GM12878 (cell line): Measurements from ENCODE around the gene PHOX2A. TPM values are rescaled to one million over a fixed set of nuclear protein-coding genes. Genes with fewer than 3 reads are reported as not detected.

ENCODE experiments used
- ATAC-seq: fragments of 200-7000 bp; cut with Tn5 transposase; 3 replicates; pipeline ENCODE4 v1.9.1; 2020; ENCODE audit warnings: mild to moderate bottlenecking, moderate library complexity
- BruUV-seq: library from RNA; stranded (reverse); fragments of 400-500 nt; replicated peaks from 2 replicates; lab custom pipeline; 2021; lab: Mats Ljungman, UMichigan
- CTCF ChIA-PET: fragments of 300-600 bp; sonication (Branson Sonifier 250); formaldehyde crosslinking; extraction: SDS; loops from one replicate; lab custom pipeline; 2021; ENCODE audit warnings: inconsistent platforms; lab: Yijun Ruan, JAX
- POLR2A ChIA-PET: fragments of 350-600 bp; formaldehyde crosslinking; extraction: SDS; loops from one replicate; lab custom pipeline; 2021; ENCODE audit warnings: inconsistent platforms; lab: Charles Lee
- RAD21 ChIA-PET: fragments of 300-600 bp; sonication (Branson Sonifier 250); formaldehyde crosslinking; loops from one replicate; lab custom pipeline; 2023; ENCODE audit warnings: antibody characterized with exemption; ENCODE audit not compliant: unreplicated experiment; lab: Charles Lee
- SMC1A ChIA-PET: fragments of 300-600 bp; sonication (Branson Sonifier 250); formaldehyde crosslinking; loops from one replicate; lab custom pipeline; 2023; ENCODE audit not compliant: unreplicated experiment, uncharacterized antibody; lab: Charles Lee
- DNase-seq: peaks from one replicate; pipeline ENCODE4 v3.0.0-alpha.2; 2011; ENCODE audit warnings: low read depth, low spot score
- FAIRE-seq: peaks from 3 replicates; lab custom pipeline; 2011; peaks lifted over from hg19 to GRCh38; lab: Jason Lieb, UNC
- H2AFZ ChIP-seq: 2 replicates; pipeline ENCODE4 v1.6.0; 2011; ENCODE audit warnings: low read depth, low read length, control low read depth; ENCODE audit not compliant: control insufficient read depth
- H3K27ac ChIP-seq: 2 replicates; pipeline ENCODE4 v1.5.1; 2011; ENCODE audit warnings: control low read depth; ENCODE audit not compliant: control insufficient read depth, insufficient read depth
- H3K27me3 ChIP-seq, 2 experiments: replicated peaks in 1 of 2; 2 replicates each; pipeline versions ENCODE4 v1.6.0 to v1.6.1; 2011; ENCODE audit warnings: low read length in 1 of 2; ENCODE audit not compliant: control insufficient read depth in 2 of 2, insufficient read depth in 2 of 2
- H3K36me3 ChIP-seq, 2 experiments: 2 replicates each; pipeline ENCODE4 v1.5.1; 2011; ENCODE audit warnings: low read length in 1 of 2; ENCODE audit not compliant: control insufficient read depth in 2 of 2, insufficient read depth in 2 of 2
- H3K4me1 ChIP-seq: 2 replicates; pipeline ENCODE4 v1.6.1; 2011; ENCODE audit warnings: mild to moderate bottlenecking, low read length, moderate library complexity, mixed read lengths; ENCODE audit not compliant: control insufficient read depth, insufficient read depth
- H3K4me2 ChIP-seq: 2 replicates; pipeline ENCODE4 v1.6.0; 2011; ENCODE audit warnings: control low read depth; ENCODE audit not compliant: control insufficient read depth, insufficient read depth
- H3K4me3 ChIP-seq: fragments of 200-600 bp; sonication (generic); 2 replicates; pipeline ENCODE4 v1.5.1; 2016
- H3K79me2 ChIP-seq: 2 replicates; pipeline ENCODE4 v1.6.0; 2011; ENCODE audit warnings: low read length; ENCODE audit not compliant: control insufficient read depth, insufficient read depth
- H3K9ac ChIP-seq: 2 replicates; pipeline ENCODE4 v1.8.0; 2011; ENCODE audit warnings: low read length, control low read depth, mixed read lengths; ENCODE audit not compliant: control insufficient read depth, insufficient read depth
- H3K9me3 ChIP-seq: replicated peaks from 3 replicates; pipeline ENCODE4 v1.5.1; 2011; ENCODE audit warnings: mild to moderate bottlenecking, low read length; ENCODE audit not compliant: control insufficient read depth, insufficient read depth
- H4K20me1 ChIP-seq: 2 replicates; pipeline ENCODE4 v1.6.0; 2011; ENCODE audit not compliant: control insufficient read depth, insufficient read depth
- DPF2 ChIP-seq: fragments of 450-650 bp; IDR thresholded peaks from 2 replicates; pipeline ENCODE4 v1.6.1; 2017; ENCODE audit warnings: mild to moderate bottlenecking
- KLF5 ChIP-seq: fragments of 450-650 bp; IDR thresholded peaks from 2 replicates; pipeline ENCODE4 v1.6.1; 2014; ENCODE audit warnings: mild to moderate bottlenecking; ENCODE audit not compliant: partially characterized antibody
- PRDM15 ChIP-seq: fragments of 450-650 bp; formaldehyde crosslinking; IDR thresholded peaks from 2 replicates; pipeline ENCODE4 v1.4.0; 2020; ENCODE audit warnings: mild to moderate bottlenecking, moderate library complexity
- RAD21 ChIP-seq: IDR thresholded peaks from 2 replicates; pipeline ENCODE4 v1.6.1; 2011; ENCODE audit warnings: mild to moderate bottlenecking, low read depth, low read length, moderate library complexity; ENCODE audit not compliant: insufficient read depth
- RUNX3 ChIP-seq: IDR thresholded peaks from 2 replicates; pipeline ENCODE4 v1.6.1; 2012; ENCODE audit warnings: low read length, inconsistent platforms
- SPI1 ChIP-seq: IDR thresholded peaks from 2 replicates; pipeline ENCODE4 v1.6.1; 2011; ENCODE audit warnings: low read depth, mild to moderate bottlenecking, low read length, moderate library complexity, borderline replicate concordance; ENCODE audit not compliant: insufficient read depth
- ZNF622 ChIP-seq: fragments of 450-650 bp; IDR thresholded peaks from 2 replicates; pipeline ENCODE4 v1.6.1; 2017; ENCODE audit warnings: mild to moderate bottlenecking, inconsistent platforms
- WGBS: methylation state at CpG from one replicate; pipeline ENCODE4 v1.1.6; 2016; ENCODE audit warnings: low lambda C conversion rate; ENCODE audit not compliant: insufficient replicate concordance, insufficient coverage; ENCODE audit errors: missing lambda C conversion rate; 5-methylcytosine and 5-hydroxymethylcytosine counted together
- in situ Hi-C: fragments of 300-500 bp; cut with MboI; formaldehyde crosslinking; loops from 9 replicates; pipeline ENCODE4 v1.14.3; 2018; ENCODE audit warnings: mixed read lengths
- intact Hi-C: fragments of 100-400 bp; cut with micrococcal nuclease; formaldehyde crosslinking; loops from one replicate; pipeline ENCODE4 v1.14.2; 2022; ENCODE audit not compliant: unreplicated experiment
- polyA plus RNA-seq, 11 experiments: library from polyadenylated mRNA; depleted of rRNA in 4 of 11; unstranded in 6 of 11; stranded (reverse) in 5 of 11; fragments of >200 nt; fragmentation: Nextera tagmentation in 4 of 11; fragmentation: Illumina TruSeq in 1 of 11; extraction: Ambion mirVana in 4 of 11; extraction: Trizol in 1 of 11; gene quantifications; 1 replicate in 1 of 11; 2 replicates in 10 of 11; pipeline versions ENCODE4 v1.2.1 to v1.2.3, GENCODE V29; 2011 to 2016; ENCODE audit warnings: inconsistent platforms in 2 of 11, missing spikeins in 2 of 11, low read depth in 1 of 11
- total RNA-seq, 4 experiments: library from RNA; depleted of rRNA in 3 of 4; stranded (reverse); fragments of >200 nt in 3 of 4; fragmentation: Illumina TruSeq in 1 of 4; extraction: Trizol in 1 of 4; gene quantifications; 2 replicates each; pipeline versions ENCODE4 v1.2.1 to v1.2.3, GENCODE V29; 2013 to 2021

Gene PHOX2A
- total and polyA plus RNA-seq, 10 of the 15 experiments (the other 5 are each of a cell fraction or from before 2014, with no cell fraction given), result not detected

DNA sequence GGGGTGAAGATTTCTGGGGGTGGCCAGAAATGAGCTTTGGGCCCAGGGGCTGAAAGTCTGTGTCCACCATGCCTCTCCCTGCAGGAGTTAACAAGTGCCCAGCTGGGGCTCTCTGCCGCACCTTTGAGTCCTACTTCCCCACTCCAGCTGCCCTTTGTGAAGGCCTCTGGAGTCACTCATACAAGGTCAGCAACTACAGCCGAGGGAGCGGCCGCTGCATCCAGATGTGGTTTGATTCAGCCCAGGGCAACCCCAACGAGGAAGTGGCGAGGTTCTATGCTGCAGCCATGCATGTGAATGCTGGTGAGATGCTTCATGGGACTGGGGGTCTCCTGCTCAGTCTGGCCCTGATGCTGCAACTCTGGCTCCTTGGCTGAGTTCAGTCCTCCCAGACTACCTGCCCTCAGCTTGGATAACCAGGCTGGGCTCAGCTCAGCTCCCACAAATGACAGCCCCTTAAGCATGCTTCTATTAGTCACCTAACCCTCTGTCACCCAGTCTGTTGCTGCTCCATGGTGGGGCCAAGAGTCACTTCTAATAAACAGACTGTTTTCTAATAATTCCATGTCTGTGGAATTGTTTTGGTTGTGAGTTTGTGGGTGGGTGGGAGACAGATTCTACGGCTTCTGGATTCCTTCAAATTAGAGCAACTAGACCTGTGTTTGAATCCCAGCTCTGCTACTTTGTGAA is 22.4 kb downstream of the PHOX2A start:
- DNase-seq (no peak), ATAC-seq (no peak), FAIRE-seq (peak; percentile 23)
- Histone ChIP-seq H3K9ac (no peak overlapping the region), H3K36me3 (no peaks in the 10 kb centered on the region), H3K4me1 (peaks cover 22% of the 10 kb centered on the region), H2AFZ (peak overlapping the region; percentile 71), H4K20me1 (no peaks in the 10 kb centered on the region), H3K4me2 (peak overlapping the region; percentile 46), H3K4me3 (no peak overlapping the region), H3K27me3 (no peaks in the 10 kb centered on the region), H3K9me3 (no peaks in the 10 kb centered on the region), H3K27ac (peak overlapping the region; percentile 5; the same call in 1 of the 2 replicates), H3K79me2 (peaks cover 24% of the 10 kb centered on the region)
- POLR2A ChIA-PET, result interaction anchor here (1.6 kb wide), 1 partner anchor 13 kb away, joined by 7 read pairs; no protein-coding TSS in a partner anchor
- RAD21 ChIA-PET, result interaction anchor here (2.4 kb wide), 2 partner anchors 193 to 210 kb away, joined by 9 to 11 read pairs; no protein-coding TSS in a partner anchor
- no TSS peak for BruUV-seq
- CTCF ChIA-PET, result interaction anchor here (0.9 to 2.0 kb wide), 8 partner anchors 16 to 293 kb away, joined by 3 to 8 read pairs (median 4); partner anchors contain the start of genes CLPB and XNDC1N
- intact Hi-C loops (loop anchor here (5.0 kb wide), 1 partner anchor 211 kb away; the partner anchor contains the start of gene CLPB), in situ Hi-C loops (no loop called here)
- SMC1A ChIA-PET, result interaction anchor here (0.6 to 2.3 kb wide), 5 partner anchors 17 to 209 kb away, joined by 3 to 8 read pairs (median 3); no protein-coding TSS in a partner anchor
- TF ChIP-seq RAD21 (no peak), DPF2 (no peak), PRDM15 (CRISPR knock-in tag) (no peak), SPI1 (peak; percentile 67), ZNF622 (no peak), KLF5 (no peak), RUNX3 (peak; percentile 55)
- 38% methylated on average over 7 of the region's 7 CpGs for WGBS
